Hepatocyte (in vitro differentiated cells): ENCODE results near the gene SLC5A12.

Source experiments
- EZH2 ChIP-seq: fragments of 200-600 bp; sonication (generic); IDR thresholded peaks from 2 replicates; pipeline ENCODE4 v1.6.1; 2016; ENCODE audit warnings: antibody characterized with exemption, mild to moderate bottlenecking, borderline replicate concordance
- TF ChIP-seq, protein P1 (sequence below): fragments of 200-600 bp; sonication (generic); IDR thresholded peaks from 2 replicates; pipeline ENCODE4 v1.5.1; 2016; ENCODE audit warnings: antibody characterized with exemption, mild to moderate bottlenecking; ENCODE audit not compliant: poor library complexity

DNA sequence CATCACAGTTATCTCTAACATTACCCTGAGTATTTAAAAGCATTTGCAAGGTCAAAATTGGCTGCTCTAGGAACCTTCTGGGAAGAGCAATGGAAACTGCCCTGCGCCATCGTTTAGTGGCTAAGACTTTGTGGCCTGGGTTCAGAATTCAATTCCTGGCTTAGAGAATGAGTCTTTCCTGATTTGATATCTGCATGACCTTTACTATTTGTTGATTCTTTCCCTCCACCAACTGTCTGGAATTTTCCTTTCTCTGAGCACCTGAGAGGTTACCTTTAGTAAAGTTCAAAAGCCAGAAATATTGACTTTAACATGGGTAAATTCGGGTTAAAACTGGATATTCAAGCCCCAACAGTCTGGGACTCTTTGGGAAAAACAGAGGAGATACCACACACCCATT is 43.0 kb upstream of the SLC5A12 start:
- TF ChIP-seq, protein P1, sequence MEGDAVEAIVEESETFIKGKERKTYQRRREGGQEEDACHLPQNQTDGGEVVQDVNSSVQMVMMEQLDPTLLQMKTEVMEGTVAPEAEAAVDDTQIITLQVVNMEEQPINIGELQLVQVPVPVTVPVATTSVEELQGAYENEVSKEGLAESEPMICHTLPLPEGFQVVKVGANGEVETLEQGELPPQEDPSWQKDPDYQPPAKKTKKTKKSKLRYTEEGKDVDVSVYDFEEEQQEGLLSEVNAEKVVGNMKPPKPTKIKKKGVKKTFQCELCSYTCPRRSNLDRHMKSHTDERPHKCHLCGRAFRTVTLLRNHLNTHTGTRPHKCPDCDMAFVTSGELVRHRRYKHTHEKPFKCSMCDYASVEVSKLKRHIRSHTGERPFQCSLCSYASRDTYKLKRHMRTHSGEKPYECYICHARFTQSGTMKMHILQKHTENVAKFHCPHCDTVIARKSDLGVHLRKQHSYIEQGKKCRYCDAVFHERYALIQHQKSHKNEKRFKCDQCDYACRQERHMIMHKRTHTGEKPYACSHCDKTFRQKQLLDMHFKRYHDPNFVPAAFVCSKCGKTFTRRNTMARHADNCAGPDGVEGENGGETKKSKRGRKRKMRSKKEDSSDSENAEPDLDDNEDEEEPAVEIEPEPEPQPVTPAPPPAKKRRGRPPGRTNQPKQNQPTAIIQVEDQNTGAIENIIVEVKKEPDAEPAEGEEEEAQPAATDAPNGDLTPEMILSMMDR = no peak
- no peak for TF ChIP-seq EZH2
